Measurements from ENCODE around the gene UPF3B. TPM values are rescaled to one million over a fixed set of nuclear protein-coding genes. Genes with fewer than 3 reads are reported as not detected.

Gene UPF3B
- total and polyA plus RNA-seq, 9 of the 15 experiments (the other 6 are each of a cell fraction or from before 2014, with no cell fraction given), result 17.6 to 57.0 (median 32.3) TPM

GRCh38 chrX:119871599-119872395 is 19.0 kb upstream of the UPF3B start, which contains the start of the genes NDUFA1 and RNF113A (continued):
- TF ChIP-seq KAT2B (IDR thresholded peaks at IDR 0.05; ENCODE audit: low read depth, low read length) (no peak), CTCF (IDR thresholded peaks at IDR 0.05 in 2 of 3, conservative IDR thresholded peaks at IDR 0.05 in 1 of 3; ENCODE audit: insufficient read depth in 2 of 3, low read depth in 1 of 3, low read length in 3 of 3) (no peak), CLOCK (CRISPR knock-in tag; IDR thresholded peaks at IDR 0.05; ENCODE audit: borderline replicate concordance) (no peak), ATF4 (CRISPR knock-in tag; IDR thresholded peaks at IDR 0.05) (no peak), MCM5 (IDR thresholded peaks at IDR 0.05; ENCODE audit: low read depth) (no peak), ZSCAN29 (IDR thresholded peaks at IDR 0.05) (no peak), ZNF280A (IDR thresholded peaks at IDR 0.05; ENCODE audit: low read depth, partially characterized antibody) (no peak), HMG20A (CRISPR knock-in tag; conservative IDR thresholded peaks at IDR 0.05) (no peak), CCNT2 (IDR thresholded peaks at IDR 0.05; ENCODE audit: borderline replicate concordance, extremely low read depth, insufficient read length, low read depth, low read length) (peak; percentile 43), ERF (CRISPR knock-in tag; IDR thresholded peaks at IDR 0.05) (no peak; the same call in 1 of the 2 replicates), ZNF431 (CRISPR knock-in tag; IDR thresholded peaks at IDR 0.05) (no peak), ZNF518B (CRISPR knock-in tag; IDR thresholded peaks at IDR 0.05) (no peak), MTA2 (IDR thresholded peaks at IDR 0.05; ENCODE audit: low read depth) (no peak), POLR2AphosphoS2 (IDR thresholded peaks at IDR 0.05; ENCODE audit: low read length) (no peak)
